Urothelium cell line (cell line): ENCODE data around the gene HIGD2A.

Experiments
- DNase-seq: peaks from one replicate; pipeline ENCODE4 v3.0.0; 2011; ENCODE audit warnings: low spot score, mixed read lengths
- FAIRE-seq: peaks from 2 replicates; lab custom pipeline; 2011; peaks lifted over from hg19 to GRCh38; lab: Jason Lieb, UNC

HIGD2A gene, protein sequence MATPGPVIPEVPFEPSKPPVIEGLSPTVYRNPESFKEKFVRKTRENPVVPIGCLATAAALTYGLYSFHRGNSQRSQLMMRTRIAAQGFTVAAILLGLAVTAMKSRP

GRCh38 chr5:176388444-176389134, at the start of gene HIGD2A, which contains the start of gene NOP16:
Gene HIGD2A, plus strand, starts transcription at chr5:176388751. Its CDS starts 69 bp downstream, at chr5:176388820.
Gene NOP16, minus strand, starts transcription at chr5:176388598. Its CDS starts 59 bp downstream, at chr5:176388539.
- FAIRE-seq (no peak), DNase-seq (peak; percentile 96)

- FAIRE-seq, result no peak
- DNase-seq, result no peak
Measured at GRCh38 chr5:176339304-176339703, 49.2 kb upstream of the HIGD2A start.

- DNase-seq (no peak), FAIRE-seq (no peak)
Measured at GRCh38 chr5:176341325-176342157, 47.0 kb upstream of the HIGD2A start.

DNA sequence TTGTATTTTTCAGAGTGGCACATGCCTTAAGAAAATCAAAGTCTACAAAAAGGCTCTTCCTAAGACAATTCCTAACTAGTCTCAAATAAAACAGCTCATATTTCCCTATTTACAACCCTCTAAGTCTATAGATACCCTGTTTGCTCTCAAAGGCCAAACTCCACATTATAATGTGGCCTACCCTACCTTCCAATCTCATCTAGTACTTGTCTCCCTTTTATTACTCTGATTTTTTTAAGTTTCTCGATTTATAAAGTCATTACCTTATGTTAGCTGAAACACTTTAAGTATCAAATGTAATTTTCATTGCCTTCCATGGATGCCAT, 46.4 kb upstream of the HIGD2A start:
- DNase-seq (no peak), FAIRE-seq (no peak)

GRCh38 chr5:176342766-176343458, 45.6 kb upstream of the HIGD2A start:
- no peak for FAIRE-seq
- no peak for DNase-seq

- DNase-seq (no peak), FAIRE-seq (no peak)
Measured at GRCh38 chr5:176350416-176350815, 38.1 kb upstream of the HIGD2A start.

DNA sequence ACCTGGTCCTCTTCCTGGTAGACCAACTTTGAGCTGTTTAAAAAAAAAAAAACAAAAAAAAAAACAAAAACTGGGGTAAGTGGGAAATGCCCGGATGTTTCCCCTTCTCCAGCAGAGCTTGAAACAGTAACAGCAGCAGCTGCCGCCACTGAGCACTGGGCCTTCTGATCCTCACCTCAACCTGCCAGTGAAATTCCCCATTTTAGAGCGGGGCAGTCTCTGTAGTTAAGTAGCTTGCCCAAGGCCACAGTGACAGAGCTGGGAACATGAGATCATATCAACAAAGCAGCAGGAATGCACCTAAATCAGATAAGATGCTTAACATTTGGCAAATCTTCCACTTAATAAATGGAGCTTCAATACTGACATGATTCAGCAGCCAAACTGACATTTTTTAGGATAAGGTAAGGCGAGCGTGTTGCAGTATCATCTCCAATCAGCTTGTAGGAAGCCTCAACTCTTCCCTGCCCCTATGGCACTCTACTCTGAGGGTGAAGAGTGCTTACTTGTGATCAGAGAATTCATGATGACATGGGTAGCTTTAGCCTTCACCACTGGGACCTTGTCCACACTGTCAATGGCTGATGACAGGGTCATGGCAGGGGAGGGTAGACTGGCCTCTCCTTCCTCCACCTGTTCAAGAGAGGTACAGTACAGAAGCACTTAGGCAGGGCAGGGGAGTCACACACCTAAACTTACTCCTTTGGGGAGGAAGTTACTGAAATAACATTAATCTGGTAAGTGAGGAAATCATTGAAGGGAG, 36.3 kb upstream of the HIGD2A start:
- no peak for FAIRE-seq
- DNase-seq, result no peak

- DNase-seq (no peak), FAIRE-seq (no peak)
Measured at GRCh38 chr5:176353533-176353932, 35.0 kb upstream of the HIGD2A start.

- no peak for FAIRE-seq
Measured at GRCh38 chr5:176355400-176356178, 33.0 kb upstream of the HIGD2A start.

GRCh38 chr5:176356179-176356566, 32.4 kb upstream of the HIGD2A start:
- FAIRE-seq (no peak), DNase-seq (no peak)

More at GRCh38 chr5:176355400-176356178, 33.0 kb upstream of the HIGD2A start:
- DNase-seq, result no peak

DNA sequence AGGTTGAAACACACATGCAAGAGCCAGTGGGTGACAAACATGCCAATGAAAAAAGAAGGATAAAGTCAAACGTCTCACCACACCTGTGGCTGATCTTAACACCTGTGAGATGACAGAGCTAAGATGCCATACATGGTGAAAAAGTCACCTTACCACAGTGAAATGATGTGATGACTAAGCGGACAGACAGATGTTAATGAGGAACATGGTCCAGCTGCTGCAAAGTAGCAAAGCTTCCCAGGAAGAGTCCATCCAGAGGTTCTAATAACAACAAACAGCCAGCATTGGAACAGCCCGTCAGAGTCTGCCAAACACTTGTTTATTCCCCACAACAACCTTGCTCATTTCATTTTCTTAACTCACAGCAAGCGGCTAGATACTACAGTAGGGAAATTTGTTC, 28.9 kb upstream of the HIGD2A start:
- DNase-seq, result no peak
- no peak for FAIRE-seq

DNA sequence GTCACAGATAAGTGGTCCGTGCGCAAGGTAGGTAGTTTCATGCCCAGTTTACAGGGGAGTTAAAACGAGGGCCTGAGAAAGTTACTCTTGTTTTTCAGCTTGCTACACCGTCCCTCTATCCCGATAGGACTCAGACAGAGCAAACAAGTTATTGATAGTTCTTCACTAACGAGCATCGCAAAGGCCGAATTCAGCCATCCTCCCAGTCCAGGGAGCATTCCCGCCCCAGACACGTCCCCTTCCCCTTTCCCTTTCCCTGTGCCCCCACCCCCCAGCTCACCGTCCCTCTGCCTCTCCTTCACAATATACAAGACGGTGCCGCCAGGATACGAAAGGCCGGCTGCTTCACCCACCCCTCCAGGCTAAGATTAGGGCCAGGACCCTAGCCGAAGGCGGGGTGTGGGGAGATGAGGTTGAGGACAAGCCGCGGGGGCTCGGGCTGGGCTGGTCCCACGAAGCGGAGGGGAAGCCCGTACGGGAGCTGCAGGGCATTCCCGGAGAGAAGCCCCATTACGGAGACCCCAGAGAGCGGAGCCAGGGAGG, 27.6 kb upstream of the HIGD2A start:
- DNase-seq, result no peak
- no peak for FAIRE-seq

DNA sequence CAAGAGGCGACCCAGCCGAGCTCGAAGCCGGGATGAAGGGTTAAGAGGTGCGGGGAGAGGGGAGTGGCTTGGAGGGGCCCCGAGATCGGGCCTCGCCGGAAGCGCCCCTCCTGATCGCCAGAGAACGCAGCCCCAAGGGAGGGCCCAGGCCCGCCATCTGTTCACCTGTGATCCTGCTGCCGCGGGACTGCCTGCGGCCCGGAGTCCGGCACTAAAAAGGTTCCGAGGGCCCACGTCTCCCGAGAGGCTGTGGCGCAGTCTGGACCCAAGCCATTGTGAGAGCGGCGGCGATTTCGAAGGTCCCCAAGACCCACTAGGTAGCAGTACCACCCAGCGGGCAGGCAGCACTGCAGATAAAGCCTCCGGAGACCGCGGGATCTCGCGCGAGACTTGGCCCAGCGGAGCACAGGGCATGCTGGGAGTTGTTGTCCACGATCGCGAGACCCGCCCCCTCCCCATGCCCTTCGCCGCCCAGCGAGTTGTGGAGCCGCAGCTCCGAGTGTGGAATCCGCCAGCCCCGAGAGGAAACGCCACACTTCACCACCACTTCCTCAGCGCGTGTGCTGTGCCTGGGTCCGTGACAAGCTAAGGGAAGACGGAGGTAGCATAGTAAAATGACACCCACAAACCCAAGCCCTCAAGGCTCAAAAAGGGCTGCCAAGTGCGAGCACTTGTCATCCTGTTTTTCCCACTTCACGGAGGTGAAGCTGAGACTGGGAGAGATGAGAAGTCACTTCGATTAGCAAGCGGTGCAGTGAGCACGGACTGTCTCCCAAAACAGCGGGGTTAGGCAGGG, 26.9 kb upstream of the HIGD2A start, which contains the start of gene KIAA1191:
KIAA1191 (minus strand) TSS at position 328 of the 796 bp plus-strand sequence. CDS start 2,256 bp downstream, outside the sequence.
- FAIRE-seq (no peak), DNase-seq (peak; percentile 93)

DNA sequence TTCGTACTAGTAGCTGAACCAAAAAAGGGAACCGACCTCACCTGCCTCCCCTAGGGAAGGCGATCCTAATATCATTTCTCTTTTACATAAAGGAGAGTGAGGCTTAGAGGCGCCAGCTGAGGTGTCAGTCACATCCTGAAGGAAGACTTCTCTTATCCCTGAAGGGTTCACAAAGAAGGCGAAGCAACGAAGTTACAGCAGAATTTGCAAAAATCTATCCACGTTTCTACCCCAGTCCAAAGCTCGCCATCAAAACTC, 26.4 kb upstream of the HIGD2A start:
- no peak for FAIRE-seq
- DNase-seq, result no peak

DNA sequence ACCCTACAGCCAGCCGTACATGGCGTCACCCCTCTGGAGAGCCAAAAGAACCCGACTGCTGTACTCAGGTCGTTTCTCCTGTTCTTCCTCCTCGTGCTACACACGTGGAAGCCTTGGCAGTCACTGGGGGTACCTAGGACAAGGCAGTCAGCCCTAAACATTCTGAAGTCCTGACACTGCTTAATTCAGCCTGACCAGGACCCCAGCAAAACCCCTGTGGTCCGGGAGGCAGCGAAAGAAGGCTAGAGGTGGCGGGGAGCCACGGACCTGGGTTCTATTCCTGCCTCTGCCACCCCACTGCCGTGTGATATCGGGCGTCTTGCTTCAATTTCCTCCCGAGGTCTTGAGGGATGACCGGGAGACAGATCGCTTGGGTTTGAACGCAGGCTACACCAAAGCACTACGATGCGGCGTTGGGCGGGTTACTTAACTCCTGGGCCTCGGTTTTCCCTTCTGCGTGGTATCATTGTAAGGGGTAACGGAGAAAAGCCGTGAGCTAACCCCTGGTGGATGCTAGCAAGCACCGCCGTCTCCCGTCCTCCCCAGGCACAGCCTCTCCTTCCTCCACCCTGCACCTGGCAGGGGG, 23.7 kb upstream of the HIGD2A start:
- no peak for FAIRE-seq
- no peak for DNase-seq

GRCh38 chr5:176365351-176366231, 23.0 kb upstream of the HIGD2A start, which contains the start of gene ARL10:
Gene ARL10, plus strand, starts transcription at chr5:176365487. Its CDS starts 77 bp downstream, at chr5:176365564.
- FAIRE-seq (no peak), DNase-seq (peak; percentile 61)

DNA sequence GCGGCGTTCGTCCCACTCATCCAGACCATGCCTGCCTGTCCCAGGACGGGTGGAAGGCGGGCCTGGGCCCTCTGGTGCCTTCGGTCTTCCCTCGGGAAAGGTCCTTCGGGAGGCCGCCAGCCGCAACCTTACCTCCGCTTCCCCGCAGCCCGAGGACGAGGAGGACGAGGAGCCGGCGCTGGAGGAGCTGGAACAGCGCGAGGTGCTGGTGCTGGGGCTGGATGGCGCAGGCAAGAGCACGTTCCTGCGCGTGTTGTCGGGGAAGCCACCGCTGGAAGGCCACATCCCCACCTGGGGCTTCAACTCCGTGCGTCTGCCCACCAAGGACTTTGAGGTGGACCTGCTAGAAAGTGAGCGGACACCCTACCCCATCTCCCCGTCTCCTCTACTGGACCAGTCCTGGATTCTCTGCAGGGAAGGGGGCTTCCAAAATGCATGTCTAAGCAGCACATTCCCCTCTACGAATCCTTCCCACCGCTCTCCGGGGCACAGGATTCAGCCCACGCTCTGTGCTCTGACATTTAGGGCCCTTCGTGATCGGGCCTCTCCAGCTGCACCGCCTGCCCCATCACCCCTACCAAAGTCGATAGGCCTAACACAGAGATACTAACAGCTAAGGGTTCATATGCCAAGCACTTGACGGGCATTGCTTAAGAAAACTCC, 22.2 kb upstream of the HIGD2A start:
- no peak for DNase-seq

More for the DNA sequence above, 22.2 kb upstream of the HIGD2A start:
- FAIRE-seq, result no peak
